Stimulated activated CD4-positive, alpha-beta T cell treated with anti-CD3 and anti-CD28 coated beads, Interleukin-12 subunit alpha, Interleukin-12 subunit beta, amount 100 ng/mL, for 4 hours (primary cell): ENCODE measurements around the gene FAM174A.
"Not testable (repeated sequence)": the region's sequence is repeated elsewhere in the genome, so short reads cannot be mapped to it uniquely, and the experiment has no call there.

Experiments used
- DNase-seq: peaks from one replicate; pipeline ENCODE4 v3.0.0-alpha.2; 2020

Gene FAM174A

GRCh38 chr5:100576217-100576751, 41.1 kb downstream of the FAM174A start:
- no peak for DNase-seq

DNA sequence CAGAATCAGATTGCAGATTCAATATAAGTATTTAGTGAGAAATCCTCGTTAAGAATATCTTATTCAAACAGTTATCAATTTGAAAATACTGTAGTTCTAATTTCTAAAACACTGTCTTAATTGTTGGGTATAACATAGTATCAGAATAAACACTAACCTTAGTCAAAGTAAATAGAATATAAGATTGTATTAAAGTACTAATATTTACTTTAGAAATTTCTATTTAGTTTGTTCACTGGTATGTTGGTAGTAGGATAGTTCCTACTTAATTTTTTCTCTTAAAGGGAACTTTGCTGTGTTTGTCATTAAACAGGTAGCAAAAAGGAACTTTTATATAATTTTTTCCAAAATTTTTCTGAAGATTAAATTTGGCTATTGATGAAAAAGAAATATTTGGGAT, 42.3 kb downstream of the FAM174A start:
- DNase-seq, result no peak

- no peak for DNase-seq
These were observed 48.9 kb downstream of the FAM174A start for GRCh38 chr5:100584069-100584468.

- DNase-seq, result no peak
These were observed 49.7 kb downstream of the FAM174A start for GRCh38 chr5:100584889-100585288.

GRCh38 chr5:100590867-100591266, 55.7 kb downstream of the FAM174A start:
- DNase-seq, result no peak

- DNase-seq, result no peak
These were observed 60.1 kb downstream of the FAM174A start for GRCh38 chr5:100595152-100595811.

DNA sequence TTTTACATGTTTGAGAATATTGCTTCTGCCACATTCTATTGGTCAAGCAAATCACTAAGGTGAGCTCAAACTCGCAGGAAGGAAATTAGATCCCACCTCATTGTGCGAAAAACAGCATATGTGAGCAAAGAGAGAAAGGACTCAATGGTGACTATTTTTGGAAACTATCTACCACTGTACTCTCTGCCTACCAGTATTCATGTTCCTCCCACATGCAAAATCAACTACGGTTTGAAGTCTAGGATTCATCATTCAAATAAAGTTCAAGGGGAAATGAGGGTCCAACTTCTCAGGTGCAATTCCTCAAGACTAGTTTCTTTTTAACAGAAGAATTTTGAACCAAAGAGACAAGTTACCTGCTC, 60.6 kb downstream of the FAM174A start:
- no peak for DNase-seq

DNA sequence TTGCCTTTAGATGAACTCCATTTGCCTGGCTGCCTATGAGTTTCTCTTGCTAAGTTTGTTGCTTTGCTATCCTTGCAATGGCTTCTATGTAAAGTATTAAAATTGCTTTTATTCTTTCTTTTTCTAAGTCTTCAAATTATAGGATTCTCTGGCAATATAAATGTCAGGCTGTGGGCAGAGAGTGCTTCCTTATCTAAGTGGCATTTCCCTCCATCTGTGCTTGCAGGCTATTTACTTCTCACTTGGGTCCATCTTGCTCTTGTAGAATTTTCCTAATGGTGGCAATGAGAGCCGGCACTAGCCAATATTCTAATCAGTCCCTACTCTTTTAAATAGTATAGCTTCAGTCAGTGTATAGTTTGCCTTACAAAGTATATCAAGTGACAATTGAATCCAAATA, 63.3 kb downstream of the FAM174A start:
- DNase-seq, result no peak

- DNase-seq, result no peak
These were observed 65.3 kb downstream of the FAM174A start for GRCh38 chr5:100600298-100600994.

DNA sequence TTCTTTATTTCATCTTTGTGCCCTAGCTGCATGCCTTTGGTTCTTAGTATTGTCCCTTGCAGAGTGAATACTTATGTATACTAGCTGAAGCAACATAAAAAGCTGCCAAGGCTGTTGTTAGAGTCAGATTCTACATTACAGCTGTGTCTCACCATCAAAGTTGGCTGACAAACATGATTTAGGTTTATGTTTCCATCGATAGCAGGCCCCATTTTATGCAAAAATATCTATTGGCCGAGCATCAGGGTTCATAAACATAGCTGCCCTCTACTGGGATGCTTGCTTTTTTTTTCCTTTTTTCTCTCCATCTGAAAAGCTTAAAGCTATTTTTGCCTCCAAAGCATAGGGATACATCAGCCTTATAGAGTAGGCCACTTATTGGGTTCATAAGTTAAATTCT, 68.0 kb downstream of the FAM174A start:
- DNase-seq, result no peak

DNA sequence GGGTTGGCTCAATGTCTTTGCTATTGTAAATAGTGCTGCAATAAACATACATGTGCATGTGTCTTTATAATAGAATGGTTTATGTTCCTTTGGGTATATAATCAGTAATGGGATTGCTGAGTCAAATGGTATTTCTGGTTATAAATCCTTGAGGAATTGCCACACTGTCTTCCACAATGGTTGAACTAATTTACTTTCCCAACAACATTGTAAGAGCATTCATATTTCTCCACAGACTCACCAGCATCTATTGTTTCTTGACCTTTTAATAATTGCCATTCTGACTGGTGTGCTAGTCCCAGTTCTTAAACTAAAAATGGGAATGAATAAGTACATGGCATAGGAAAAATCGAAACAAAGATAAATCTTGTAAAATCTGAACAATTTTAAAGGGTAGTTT, 68.8 kb downstream of the FAM174A start:
- not testable (repeated sequence) for DNase-seq

- DNase-seq, result no peak
These were observed 74.4 kb downstream of the FAM174A start for GRCh38 chr5:100609594-100609993.

- no peak for DNase-seq
These were observed 79.1 kb downstream of the FAM174A start for GRCh38 chr5:100614308-100614707.

- DNase-seq, result no peak
These were observed 80.2 kb downstream of the FAM174A start for GRCh38 chr5:100615362-100615761.

DNA sequence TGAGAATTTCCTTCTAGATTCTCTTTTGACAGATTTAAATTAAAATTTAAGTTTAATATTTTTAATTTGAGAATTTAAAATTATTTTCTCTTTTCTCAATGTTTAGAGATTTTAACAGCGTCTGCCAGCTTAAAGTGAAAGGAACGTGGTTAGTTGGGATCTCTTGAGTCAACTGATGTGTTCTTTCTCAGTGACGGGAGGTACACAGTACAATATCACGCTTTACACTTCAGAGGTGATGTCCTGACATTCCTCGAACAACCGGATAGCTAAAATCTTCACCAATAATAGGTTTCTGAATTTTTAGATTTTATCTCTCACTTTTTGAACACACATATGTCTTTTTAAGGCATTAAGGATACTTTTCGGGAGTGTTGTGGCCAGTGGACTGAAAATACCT, 81.1 kb downstream of the FAM174A start:
- no peak for DNase-seq

- no peak for DNase-seq
These were observed 81.8 kb downstream of the FAM174A start for GRCh38 chr5:100616981-100617380.

DNA sequence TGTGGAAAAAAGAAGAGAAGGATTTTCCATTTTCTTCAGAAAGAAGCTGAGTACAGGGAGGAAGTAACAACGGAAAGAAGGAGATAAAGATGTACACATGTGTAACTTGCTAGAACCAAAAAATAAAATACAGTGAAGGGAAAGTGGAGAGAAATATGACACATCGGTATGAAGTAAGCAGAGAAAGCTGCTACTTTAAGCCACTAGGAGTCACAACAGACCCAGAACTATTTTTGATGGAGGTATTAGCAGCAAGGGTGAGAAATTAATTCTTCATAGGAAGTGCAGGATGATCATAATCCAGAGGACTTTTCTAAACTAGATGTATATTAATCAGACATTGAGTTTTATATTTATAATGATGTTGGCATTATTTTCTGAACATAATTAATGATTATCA, 88.5 kb downstream of the FAM174A start:
- no peak for DNase-seq

- DNase-seq, result no peak
These were observed 99.9 kb downstream of the FAM174A start for GRCh38 chr5:100634937-100635534.
